SU-DHL-6 (cell line): Measurements from ENCODE around the gene ZC3H7A.
A peak's percentile ranks its signal among the peaks of the same experiment; 100 is the strongest.

Source experiments
- H2AFZ ChIP-seq: fragments of 200-600 bp; sonication (generic); 2 replicates; pipeline ENCODE4 v1.6.1; 2014; ENCODE audit warnings: low read depth, mild to moderate bottlenecking, moderate library complexity, mixed read lengths, antibody characterized with exemption, low read length; ENCODE audit not compliant: severe bottlenecking
- H3F3A ChIP-seq: fragments of 200-600 bp; shearing (Covaris generic); 2 replicates; pipeline ENCODE4 v1.6.0; 2016; ENCODE audit warnings: antibody characterized with exemption, mild to moderate bottlenecking; ENCODE audit not compliant: insufficient read depth
- H3K27ac ChIP-seq: fragments of 200-600 bp; sonication (generic); 2 replicates; pipeline ENCODE4 v1.5.1; 2016; ENCODE audit warnings: low read depth, mild to moderate bottlenecking, low read length, moderate library complexity, mixed read lengths
- H3K27me3 ChIP-seq: fragments of 200-600 bp; sonication (generic), shearing (Covaris generic); 2 replicates; pipeline ENCODE4 v1.6.0; 2014; ENCODE audit warnings: mild to moderate bottlenecking, low read length
- H3K36me3 ChIP-seq: fragments of 200-600 bp; sonication (generic); 2 replicates; pipeline ENCODE4 v1.6.1; 2014; ENCODE audit warnings: mild to moderate bottlenecking, low read length, mixed read lengths
- H3K4me2 ChIP-seq: fragments of 300-600, 200-600 bp; shearing (Covaris generic), sonication (generic); 2 replicates; pipeline ENCODE4 v1.6.0; 2014; ENCODE audit warnings: low read length, low read depth, mild to moderate bottlenecking; ENCODE audit not compliant: poor library complexity, severe bottlenecking
- H3K4me3 ChIP-seq: fragments of 200-600 bp; sonication (generic); 2 replicates; pipeline ENCODE4 v1.5.1; 2014; ENCODE audit warnings: antibody characterized with exemption, low read length, mild to moderate bottlenecking, mixed read lengths; ENCODE audit not compliant: insufficient read depth, poor library complexity, severe bottlenecking
- H3K79me2 ChIP-seq: fragments of 200-600 bp; sonication (generic); 2 replicates; pipeline ENCODE4 v1.6.1; 2014; ENCODE audit warnings: mild to moderate bottlenecking, low read length, moderate library complexity; ENCODE audit not compliant: insufficient read depth
- H3K9ac ChIP-seq: fragments of 200-600 bp; sonication (generic); 2 replicates; pipeline ENCODE4 v1.7.0; 2014; ENCODE audit warnings: mild to moderate bottlenecking, low read length
- H3K9me2 ChIP-seq: fragments of 200-600 bp; sonication (generic); replicated peaks from 2 replicates; pipeline ENCODE4 v1.6.1; 2014; ENCODE audit warnings: low read length; ENCODE audit not compliant: insufficient read depth
- H3K9me3 ChIP-seq: fragments of 200-600 bp; sonication (generic); 2 replicates; pipeline ENCODE4 v1.6.1; 2014; ENCODE audit warnings: low read length, mixed read lengths; ENCODE audit not compliant: insufficient read depth
- H4K20me1 ChIP-seq: fragments of 200-600 bp; sonication (generic); 2 replicates; pipeline ENCODE4 v1.6.1; 2014; ENCODE audit warnings: low read depth, mild to moderate bottlenecking, antibody characterized with exemption, low read length, moderate library complexity, mixed read lengths
- EZH2phosphoT487 ChIP-seq: fragments of 200-600 bp; sonication (generic), shearing (Covaris generic); conservative IDR thresholded peaks from 2 replicates; pipeline ENCODE4 v1.6.1; 2018; ENCODE audit warnings: mild to moderate bottlenecking, antibody characterized with exemption, low read length, moderate library complexity, mixed read lengths
- TF ChIP-seq, protein P1 (sequence below): fragments of 200-600 bp; sonication (generic); IDR thresholded peaks from one replicate; pipeline ENCODE4 v1.5.1; 2017; ENCODE audit warnings: antibody characterized with exemption, mild to moderate bottlenecking, low read length, moderate library complexity; ENCODE audit not compliant: insufficient read depth, poor library complexity, severe bottlenecking

ZC3H7A gene

DNA sequence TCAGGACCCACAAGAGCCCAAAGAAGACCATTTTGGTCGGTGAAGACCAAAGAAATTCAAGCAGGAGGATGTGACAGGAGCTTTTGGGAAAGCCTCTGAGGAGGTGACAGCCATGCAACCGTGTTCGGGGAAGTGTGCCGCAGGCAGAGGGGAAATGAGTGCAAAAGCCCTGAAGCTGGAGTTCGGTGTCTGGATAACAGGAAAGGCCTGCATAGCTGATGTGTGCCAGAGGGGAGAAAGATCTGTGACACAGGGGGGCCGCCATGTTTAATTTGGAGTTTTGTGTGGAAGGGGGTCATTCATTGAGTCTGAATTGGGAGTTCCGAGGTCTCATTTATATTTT lies 870 bp upstream of the ZC3H7A start:
- peak overlapping the region; percentile 98 for H3K4me3 ChIP-seq
- peak overlapping the region; percentile 61 for H3K27ac ChIP-seq
- peaks cover 48% of the 10 kb centered on the region for H3K79me2 ChIP-seq
- H3K9me3 ChIP-seq = no peaks in the 10 kb centered on the region
- peaks cover 6% of the 10 kb centered on the region; the same call in 1 of the 2 replicates for H3K36me3 ChIP-seq
- no peak for TF ChIP-seq EZH2phosphoT487
- TF ChIP-seq, protein P1, sequence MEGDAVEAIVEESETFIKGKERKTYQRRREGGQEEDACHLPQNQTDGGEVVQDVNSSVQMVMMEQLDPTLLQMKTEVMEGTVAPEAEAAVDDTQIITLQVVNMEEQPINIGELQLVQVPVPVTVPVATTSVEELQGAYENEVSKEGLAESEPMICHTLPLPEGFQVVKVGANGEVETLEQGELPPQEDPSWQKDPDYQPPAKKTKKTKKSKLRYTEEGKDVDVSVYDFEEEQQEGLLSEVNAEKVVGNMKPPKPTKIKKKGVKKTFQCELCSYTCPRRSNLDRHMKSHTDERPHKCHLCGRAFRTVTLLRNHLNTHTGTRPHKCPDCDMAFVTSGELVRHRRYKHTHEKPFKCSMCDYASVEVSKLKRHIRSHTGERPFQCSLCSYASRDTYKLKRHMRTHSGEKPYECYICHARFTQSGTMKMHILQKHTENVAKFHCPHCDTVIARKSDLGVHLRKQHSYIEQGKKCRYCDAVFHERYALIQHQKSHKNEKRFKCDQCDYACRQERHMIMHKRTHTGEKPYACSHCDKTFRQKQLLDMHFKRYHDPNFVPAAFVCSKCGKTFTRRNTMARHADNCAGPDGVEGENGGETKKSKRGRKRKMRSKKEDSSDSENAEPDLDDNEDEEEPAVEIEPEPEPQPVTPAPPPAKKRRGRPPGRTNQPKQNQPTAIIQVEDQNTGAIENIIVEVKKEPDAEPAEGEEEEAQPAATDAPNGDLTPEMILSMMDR = no peak
- no peaks in the 10 kb centered on the region for H4K20me1 ChIP-seq
- peak overlapping the region; percentile 90 for H3K4me2 ChIP-seq
- H3K9me2 ChIP-seq = no peaks in the 10 kb centered on the region
- H3K27me3 ChIP-seq = no peaks in the 10 kb centered on the region
- H3F3A ChIP-seq = peaks cover 14% of the 10 kb centered on the region
- peak overlapping the region; percentile 80 for H2AFZ ChIP-seq
- H3K9ac ChIP-seq = peak overlapping the region; percentile 99

DNA sequence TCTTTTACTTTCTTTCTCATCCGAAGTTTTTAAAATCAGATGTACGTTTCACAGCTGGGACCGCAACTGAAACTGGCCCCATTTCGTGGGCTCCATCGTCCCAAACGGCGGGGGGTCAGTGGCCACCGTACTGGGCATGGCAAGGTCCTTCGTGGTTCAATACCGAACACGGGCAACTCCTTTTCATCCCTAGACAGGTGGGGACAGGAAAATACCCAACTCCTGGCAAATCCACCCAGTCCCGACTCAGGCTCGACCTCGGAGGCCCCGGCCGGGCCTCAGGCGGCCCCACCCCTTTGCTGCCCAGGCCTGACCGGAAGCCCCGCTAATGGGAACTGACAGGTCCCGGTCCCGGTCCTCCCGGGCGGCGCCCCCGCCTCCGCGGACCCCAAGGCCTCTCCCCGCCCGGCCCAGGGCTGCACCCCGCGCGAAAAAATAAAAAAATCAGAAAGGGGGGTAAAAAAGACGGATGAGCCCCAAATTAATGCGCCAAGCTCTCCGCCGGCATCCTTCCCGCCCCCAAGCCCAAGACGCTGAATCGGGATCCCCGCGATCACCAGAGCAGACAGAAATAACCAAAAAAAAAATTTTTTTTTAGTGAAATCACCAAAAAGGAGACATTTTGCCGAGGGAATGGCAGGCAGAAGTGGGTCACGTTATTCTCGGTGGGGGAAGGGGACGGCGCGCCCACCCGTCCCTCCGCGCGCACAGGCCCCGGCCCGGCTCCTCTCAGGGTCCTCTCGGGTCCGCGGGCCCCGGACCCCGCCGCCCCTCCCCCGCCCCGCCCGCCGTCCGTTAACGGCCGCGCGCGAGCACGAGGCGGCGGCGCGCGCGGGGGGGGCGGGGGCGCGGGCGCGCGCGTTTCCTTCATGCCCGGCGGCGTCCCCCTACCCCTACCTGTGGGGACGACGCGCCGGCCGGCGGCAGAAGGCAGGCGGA lies 562 bp downstream of the ZC3H7A start:
- Histone ChIP-seq H3K79me2 (peaks cover 63% of the 10 kb centered on the region), H3K36me3 (peaks cover 6% of the 10 kb centered on the region; the same call in 1 of the 2 replicates), H3F3A (peaks cover 14% of the 10 kb centered on the region), H3K4me2 (peak overlapping the region; percentile 96), H3K9me3 (no peaks in the 10 kb centered on the region), H3K9me2 (no peaks in the 10 kb centered on the region), H3K4me3 (peak overlapping the region; percentile 99), H2AFZ (no peak overlapping the region), H3K27ac (peak overlapping the region; percentile 82), H4K20me1 (no peaks in the 10 kb centered on the region), H3K27me3 (no peaks in the 10 kb centered on the region), H3K9ac (peak overlapping the region; percentile 99)
- TF ChIP-seq EZH2phosphoT487 = no peak
- TF ChIP-seq, protein P1 = no peak

DNA sequence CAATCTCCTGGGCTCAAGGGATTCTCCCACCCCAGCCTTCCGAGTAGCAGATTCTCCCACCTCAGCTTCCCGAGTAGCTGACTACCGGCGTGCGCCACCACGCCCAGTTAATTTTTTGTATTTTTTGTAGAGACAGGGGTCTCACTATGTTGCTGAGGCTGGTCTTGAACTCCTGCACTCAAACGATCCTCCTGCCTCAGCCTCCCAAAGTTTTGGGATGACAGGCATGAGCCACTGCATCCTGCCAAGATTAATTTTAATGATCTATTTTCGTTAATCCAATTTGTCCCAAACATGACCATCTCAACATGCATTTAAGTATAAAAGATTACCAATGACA lies 1.2 kb downstream of the ZC3H7A start:
- Histone ChIP-seq H3K27ac (peak overlapping the region; percentile 82), H3K27me3 (no peaks in the 10 kb centered on the region), H2AFZ (no peak overlapping the region), H3K4me2 (peak overlapping the region; percentile 96), H3F3A (peaks cover 14% of the 10 kb centered on the region), H3K9ac (peak overlapping the region; percentile 99), H4K20me1 (no peaks in the 10 kb centered on the region), H3K36me3 (peaks cover 6% of the 10 kb centered on the region; the same call in 1 of the 2 replicates), H3K4me3 (peak overlapping the region; percentile 99), H3K9me2 (no peaks in the 10 kb centered on the region), H3K9me3 (no peaks in the 10 kb centered on the region), H3K79me2 (peaks cover 69% of the 10 kb centered on the region)
- no peak for TF ChIP-seq EZH2phosphoT487
- TF ChIP-seq, protein P1 = no peak
